PC-9 (cell line): ENCODE results near the gene SREBF2. TPM values are rescaled to one million over a fixed set of nuclear protein-coding genes. Genes with fewer than 3 reads are reported as not detected.

Experiments used
- BruUV-seq: library from RNA; stranded (reverse); fragments of 400-500 nt; replicated peaks from 2 replicates; lab custom pipeline; 2021; lab: Mats Ljungman, UMichigan
- CTCF ChIA-PET: fragments of 300-600 bp; sonication (Branson Sonifier 250); formaldehyde crosslinking; loops from one replicate; lab custom pipeline; 2022; ENCODE audit warnings: antibody characterized with exemption; lab: Charles Lee
- POLR2A ChIA-PET: fragments of 300-600 bp; sonication (Branson Sonifier 250); formaldehyde crosslinking; loops from one replicate; lab custom pipeline; 2022; ENCODE audit warnings: antibody characterized with exemption; ENCODE audit not compliant: unreplicated experiment; lab: Charles Lee
- DNase-seq, 2 experiments: peaks; one replicate each; pipeline versions ENCODE4 v3.0.0 to v3.0.0-alpha.2; 2015 to 2022; ENCODE audit warnings: mixed read lengths in 1 of 2
- H2AFZ ChIP-seq: fragments of 200-600 bp; sonication (generic); 2 replicates; pipeline ENCODE4 v1.8.1; 2017; ENCODE audit warnings: antibody characterized with exemption
- H3F3A ChIP-seq: fragments of 200-600 bp; sonication (generic); 2 replicates; pipeline ENCODE4 v1.8.1; 2017; ENCODE audit warnings: antibody characterized with exemption, mild to moderate bottlenecking, low read depth; ENCODE audit not compliant: insufficient read depth
- H3K27ac ChIP-seq: fragments of 200-600 bp; sonication (generic); 2 replicates; pipeline ENCODE4 v1.6.1; 2016; ENCODE audit warnings: mixed run types
- H3K27me3 ChIP-seq: fragments of 200-600 bp; sonication (generic); 2 replicates; pipeline ENCODE4 v1.6.1; 2016; ENCODE audit warnings: low read depth, mixed run types; ENCODE audit not compliant: insufficient read depth
- H3K36me3 ChIP-seq: fragments of 200-600 bp; sonication (generic); 2 replicates; pipeline ENCODE4 v1.6.1; 2016; ENCODE audit warnings: low read depth, mixed run types
- H3K4me1 ChIP-seq: fragments of 200-600 bp; sonication (generic); replicated peaks from 2 replicates; pipeline ENCODE4 v1.6.1; 2016; ENCODE audit warnings: mixed run types; ENCODE audit not compliant: insufficient read depth
- H3K4me2 ChIP-seq: fragments of 200-600 bp; sonication (generic); 2 replicates; pipeline ENCODE4 v1.6.1; 2017; ENCODE audit warnings: mixed run types
- H3K4me3 ChIP-seq: fragments of 200-600 bp; sonication (generic); 2 replicates; pipeline ENCODE4 v1.6.1; 2016; ENCODE audit warnings: mixed run types
- H3K79me2 ChIP-seq: fragments of 200-600 bp; sonication (generic); 2 replicates; pipeline ENCODE4 v1.6.1; 2017; ENCODE audit warnings: low read depth, mixed run types
- H3K9me2 ChIP-seq: fragments of 200-600 bp; sonication (generic); 2 replicates; pipeline ENCODE4 v1.8.1; 2017; ENCODE audit warnings: mild to moderate bottlenecking; ENCODE audit not compliant: insufficient read depth
- H3K9me3 ChIP-seq: fragments of 200-600 bp; sonication (generic); 2 replicates; pipeline ENCODE4 v1.8.1; 2016; ENCODE audit warnings: low read depth; ENCODE audit not compliant: insufficient read depth
- H4K20me1 ChIP-seq: fragments of 200-600 bp; sonication (generic); 2 replicates; pipeline ENCODE4 v1.8.1; 2017; ENCODE audit not compliant: insufficient read depth
- EZH2 ChIP-seq: fragments of 200-600 bp; sonication (generic); IDR thresholded peaks from 2 replicates; pipeline ENCODE4 v1.8.0; 2017; ENCODE audit warnings: antibody characterized with exemption, low read depth
- intact Hi-C: fragments of 100-400 bp; cut with micrococcal nuclease; formaldehyde crosslinking; loops from one replicate; pipeline ENCODE4 v1.10.0; 2022; ENCODE audit not compliant: unreplicated experiment
- total RNA-seq: library from RNA; stranded (reverse); gene quantifications from 2 replicates; pipeline ENCODE4 v1.2.3, GENCODE V29; 2021
- TF ChIP-seq, protein P1 (sequence below): fragments of 200-600 bp; sonication (generic); conservative IDR thresholded peaks from 2 replicates; pipeline ENCODE4 v1.6.1; 2017; ENCODE audit warnings: mixed run types, antibody characterized with exemption, mild to moderate bottlenecking, moderate library complexity

The SREBF2 gene
- total RNA-seq, 1 experiment from 2014 or later: 196 TPM

DNA sequence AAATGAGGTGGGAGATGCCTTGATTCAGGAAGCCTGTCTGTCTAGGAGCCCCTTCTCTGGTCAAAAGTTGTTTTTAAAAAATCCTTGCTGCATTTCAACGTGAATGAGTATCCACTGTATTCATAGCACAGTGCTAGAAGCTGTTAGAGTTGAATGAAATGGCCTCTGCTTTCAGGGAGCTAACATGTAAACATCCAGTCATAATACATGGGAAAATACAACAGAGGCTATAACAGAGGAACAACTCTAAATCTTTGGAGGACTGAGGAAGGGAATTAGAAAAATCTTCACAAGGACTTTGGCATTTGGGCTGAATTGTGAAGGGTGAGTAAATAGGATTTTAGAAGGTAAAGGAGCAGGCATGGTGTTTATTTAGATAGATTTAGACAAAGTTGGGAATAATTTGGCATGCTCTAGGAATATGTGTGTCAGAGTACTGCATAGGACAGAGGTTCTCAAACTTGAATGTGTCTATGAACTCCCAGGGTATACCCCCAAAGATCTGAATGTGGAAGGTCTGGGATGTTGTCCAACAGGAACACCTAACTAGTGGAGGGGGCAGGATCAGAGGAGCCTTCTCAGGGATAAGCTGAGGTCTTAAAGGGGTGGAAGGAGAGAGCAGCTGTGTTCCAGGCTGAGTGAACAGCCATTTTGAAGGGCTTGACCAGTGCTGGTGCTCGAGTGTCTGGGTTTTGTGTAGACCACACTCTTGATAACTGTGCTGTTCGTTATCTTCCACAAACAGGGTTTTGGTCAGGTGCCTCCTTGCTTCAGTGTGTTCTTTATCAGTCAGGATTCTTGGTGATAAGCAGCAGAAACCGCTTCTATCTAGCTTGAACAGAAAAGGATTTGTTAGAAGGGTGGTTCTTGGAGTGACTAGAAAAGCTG lies 12.7 kb downstream of the SREBF2 start:
- H3K4me3 ChIP-seq: no peak overlapping the region
- peaks cover 97% of the 10 kb centered on the region for H3K79me2 ChIP-seq
- H3K4me1 ChIP-seq: peaks cover 83% of the 10 kb centered on the region
- H3F3A ChIP-seq: peaks cover 65% of the 10 kb centered on the region
- H2AFZ ChIP-seq: no peak overlapping the region
- H3K27ac ChIP-seq: peak overlapping the region; percentile 80
- peaks cover 21% of the 10 kb centered on the region for H3K36me3 ChIP-seq
- ChIA-PET POLR2A (interaction anchor here (0.5 to 0.9 kb wide), 2 partner anchors 13 to 551 kb away, joined by 3 to 4 read pairs; partner anchors contain the start of gene SREBF2), CTCF (no interaction called here)
- DNase-seq: no peak
- H3K9me3 ChIP-seq: no peaks in the 10 kb centered on the region
- BruUV-seq: no TSS peak
- no peaks in the 10 kb centered on the region for H3K9me2 ChIP-seq
- peak overlapping the region; percentile 77 for H3K4me2 ChIP-seq
- no peak for TF ChIP-seq EZH2
- TF ChIP-seq, protein P1, sequence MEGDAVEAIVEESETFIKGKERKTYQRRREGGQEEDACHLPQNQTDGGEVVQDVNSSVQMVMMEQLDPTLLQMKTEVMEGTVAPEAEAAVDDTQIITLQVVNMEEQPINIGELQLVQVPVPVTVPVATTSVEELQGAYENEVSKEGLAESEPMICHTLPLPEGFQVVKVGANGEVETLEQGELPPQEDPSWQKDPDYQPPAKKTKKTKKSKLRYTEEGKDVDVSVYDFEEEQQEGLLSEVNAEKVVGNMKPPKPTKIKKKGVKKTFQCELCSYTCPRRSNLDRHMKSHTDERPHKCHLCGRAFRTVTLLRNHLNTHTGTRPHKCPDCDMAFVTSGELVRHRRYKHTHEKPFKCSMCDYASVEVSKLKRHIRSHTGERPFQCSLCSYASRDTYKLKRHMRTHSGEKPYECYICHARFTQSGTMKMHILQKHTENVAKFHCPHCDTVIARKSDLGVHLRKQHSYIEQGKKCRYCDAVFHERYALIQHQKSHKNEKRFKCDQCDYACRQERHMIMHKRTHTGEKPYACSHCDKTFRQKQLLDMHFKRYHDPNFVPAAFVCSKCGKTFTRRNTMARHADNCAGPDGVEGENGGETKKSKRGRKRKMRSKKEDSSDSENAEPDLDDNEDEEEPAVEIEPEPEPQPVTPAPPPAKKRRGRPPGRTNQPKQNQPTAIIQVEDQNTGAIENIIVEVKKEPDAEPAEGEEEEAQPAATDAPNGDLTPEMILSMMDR: no peak
- intact Hi-C loops: no loop called here
- 0 out of 2 replicates have a peak, but pooled peaks cover 7% of the 10 kb centered on the region for H4K20me1 ChIP-seq
- H3K27me3 ChIP-seq: no peaks in the 10 kb centered on the region

DNA sequence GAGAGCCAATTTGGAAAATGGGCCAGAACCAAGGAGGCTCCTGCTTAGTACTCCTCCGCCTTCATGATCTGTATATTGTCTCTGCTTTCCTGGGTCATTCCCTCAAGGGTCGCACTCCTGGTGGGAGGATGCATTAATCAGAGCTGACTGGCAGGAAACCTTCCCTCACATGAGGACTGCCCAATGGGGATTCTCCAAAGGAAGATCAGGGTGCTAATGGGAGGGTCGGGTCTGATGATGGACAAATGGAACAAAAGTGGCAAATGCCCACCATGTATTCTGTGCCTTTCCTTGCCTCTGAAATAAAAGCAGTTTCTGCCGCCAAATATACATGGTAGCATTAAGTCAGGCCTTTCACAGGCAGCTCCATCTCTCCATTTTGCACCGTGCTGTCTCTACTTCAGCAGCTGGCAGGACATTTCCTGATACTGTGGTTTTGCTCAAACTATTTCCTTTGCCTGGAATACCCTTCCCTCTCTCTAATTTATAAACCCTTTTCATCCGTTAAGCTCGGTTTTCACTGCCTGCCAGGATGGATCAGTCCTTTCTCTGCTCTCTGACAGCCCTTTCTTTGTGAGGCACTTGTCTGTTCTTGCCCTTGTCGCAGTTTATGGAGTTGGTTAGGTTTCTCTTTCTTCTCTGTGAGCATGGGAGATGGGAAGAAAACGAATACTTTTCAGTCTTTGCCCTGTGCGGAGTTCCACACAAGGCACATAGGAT lies 13.5 kb downstream of the SREBF2 start:
- no TSS peak for BruUV-seq

More for the DNA sequence above, 13.5 kb downstream of the SREBF2 start:
- CTCF ChIA-PET: interaction anchor here (0.8 to 1.0 kb wide), 2 partner anchors 9 to 11 kb away, joined by 3 to 6 read pairs; no protein-coding TSS in a partner anchor
- Histone ChIP-seq H2AFZ (no peak overlapping the region), H3K27me3 (no peaks in the 10 kb centered on the region), H3F3A (peaks cover 57% of the 10 kb centered on the region), H4K20me1 (peaks cover 7% of the 10 kb centered on the region; the same call in 1 of the 2 replicates), H3K4me3 (no peak overlapping the region), H3K79me2 (peaks cover 97% of the 10 kb centered on the region), H3K27ac (no peak overlapping the region; the same call in 1 of the 2 replicates), H3K9me2 (no peaks in the 10 kb centered on the region), H3K4me1 (peaks cover 75% of the 10 kb centered on the region), H3K36me3 (peaks cover 21% of the 10 kb centered on the region), H3K9me3 (no peaks in the 10 kb centered on the region), H3K4me2 (peak overlapping the region; percentile 77; the same call in 1 of the 2 replicates)
- POLR2A ChIA-PET: interaction anchor here (0.5 to 0.9 kb wide), 2 partner anchors 14 to 550 kb away, joined by 3 to 4 read pairs; partner anchors contain the start of gene SREBF2
- no peak for TF ChIP-seq EZH2
- TF ChIP-seq, protein P1: no peak
- DNase-seq: no peak
- intact Hi-C loops: no loop called here
